H1 (cell line): Measurements from ENCODE around the gene ARID1B. TPM values are rescaled to one million over a fixed set of nuclear protein-coding genes. Genes with fewer than 3 reads are reported as not detected.

Source experiments
- CTCF ChIA-PET: fragments of 300-600 bp; sonication (Branson Sonifier 250); formaldehyde crosslinking; loops from one replicate; lab custom pipeline; 2021; ENCODE audit not compliant: partially characterized antibody; lab: Charles Lee
- POLR2A ChIA-PET: fragments of 300-600 bp; sonication (Branson Sonifier 250); formaldehyde crosslinking; loops from one replicate; lab custom pipeline; 2021; ENCODE audit warnings: inconsistent platforms; ENCODE audit not compliant: partially characterized antibody; lab: Charles Lee
- DNase-seq, 2 experiments: peaks; one replicate each; pipeline versions ENCODE4 v3.0.0 to v3.0.0-alpha.2; 2010 to 2022; ENCODE audit warnings: low spot score in 2 of 2, low read depth in 1 of 2, mixed read lengths in 1 of 2
- FAIRE-seq: peaks from 2 replicates; lab custom pipeline; 2011; peaks lifted over from hg19 to GRCh38; lab: Jason Lieb, UNC
- H2AFZ ChIP-seq: 2 replicates; pipeline ENCODE4 v1.8.1; 2012; ENCODE audit warnings: low read length, inconsistent platforms
- H2AK5ac ChIP-seq: 2 replicates; pipeline ENCODE4 v1.6.1; 2013; ENCODE audit warnings: low read depth, low read length
- H2BK120ac ChIP-seq: replicated peaks from 2 replicates; pipeline ENCODE3; 2013; ENCODE audit warnings: low read depth, low read length, inconsistent platforms
- H2BK12ac ChIP-seq: 2 replicates; pipeline ENCODE4 v1.6.1; 2013; ENCODE audit warnings: low read depth, low read length
- H2BK15ac ChIP-seq: 2 replicates; pipeline ENCODE4 v1.6.1; 2013; ENCODE audit warnings: low read length
- H2BK20ac ChIP-seq: 2 replicates; pipeline ENCODE4 v1.6.1; 2013; ENCODE audit warnings: low read length
- H2BK5ac ChIP-seq: 2 replicates; pipeline ENCODE4 v1.6.1; 2013; ENCODE audit warnings: low read depth, low read length
- H3K14ac ChIP-seq: 2 replicates; pipeline ENCODE4 v1.6.1; 2013; ENCODE audit warnings: inconsistent platforms; ENCODE audit not compliant: insufficient read length
- H3K18ac ChIP-seq: 2 replicates; pipeline ENCODE4 v1.6.1; 2013; ENCODE audit warnings: low read length; ENCODE audit errors: extremely low read depth
- H3K23ac ChIP-seq: 2 replicates; pipeline ENCODE4 v1.6.1; 2013; ENCODE audit warnings: inconsistent platforms; ENCODE audit not compliant: insufficient read length
- H3K23me2 ChIP-seq: 2 replicates; pipeline ENCODE4 v1.6.1; 2013; ENCODE audit warnings: low read depth, low read length
- H3K27ac ChIP-seq: 2 replicates; pipeline ENCODE4 v1.6.1; 2011; ENCODE audit warnings: low read depth, low read length, inconsistent platforms
- H3K27me3 ChIP-seq, 4 experiments: replicated peaks in 1 of 4; 1 replicate in 1 of 4; 2 replicates in 3 of 4; pipeline versions ENCODE4 v1.6.1 to v1.8.1; 2011 to 2013; ENCODE audit warnings: low read length in 3 of 4, mild to moderate bottlenecking in 3 of 4, inconsistent platforms in 2 of 4, mixed read lengths in 2 of 4, moderate library complexity in 1 of 4; ENCODE audit not compliant: control insufficient read depth in 3 of 4, insufficient read depth in 3 of 4; ENCODE audit errors: extremely low read depth in 1 of 4
- H3K36me3 ChIP-seq, 4 experiments: 2 replicates each; pipeline versions ENCODE4 v1.6.1 to v1.8.1; 2011 to 2013; ENCODE audit warnings: mild to moderate bottlenecking in 4 of 4, low read length in 3 of 4, moderate library complexity in 2 of 4, control low read depth in 1 of 4, inconsistent platforms in 1 of 4; ENCODE audit not compliant: insufficient read depth in 4 of 4, control insufficient read depth in 2 of 4
- H3K4ac ChIP-seq: replicated peaks from 2 replicates; pipeline ENCODE3; 2013; ENCODE audit warnings: low read length, low read depth, mixed read lengths, inconsistent platforms; ENCODE audit not compliant: insufficient read length
- H3K4me1 ChIP-seq, 4 experiments: replicated peaks in 1 of 4; 1 replicate in 1 of 4; 2 replicates in 3 of 4; pipeline versions ENCODE4 v1.6.1 to v1.8.1; 2011 to 2013; ENCODE audit warnings: low read length in 3 of 4, inconsistent platforms in 2 of 4, mixed read lengths in 1 of 4; ENCODE audit not compliant: insufficient read depth in 4 of 4, control insufficient read depth in 3 of 4
- H3K4me2 ChIP-seq, 2 experiments: 2 replicates each; pipeline versions ENCODE4 v1.6.1 to v1.8.1; 2011 to 2013; ENCODE audit warnings: low read depth in 2 of 2, low read length in 2 of 2, control low read depth in 1 of 2, inconsistent platforms in 1 of 2, mild to moderate bottlenecking in 1 of 2; ENCODE audit not compliant: insufficient read depth in 1 of 2
- H3K4me3 ChIP-seq, 4 experiments: fragments of 200-600, 300-600 bp in 1 of 4; sonication (generic), shearing (Covaris generic), sonication (Bioruptor Twin) in 1 of 4; 2 replicates each; pipeline versions ENCODE4 v1.5.1 to v1.8.1; 2011 to 2016; ENCODE audit warnings: low read length in 4 of 4, low read depth in 3 of 4, control low read depth in 2 of 4, inconsistent platforms in 2 of 4, mild to moderate bottlenecking in 2 of 4, mixed read lengths in 1 of 4, moderate library complexity in 1 of 4; ENCODE audit not compliant: insufficient read depth in 2 of 4; ENCODE audit errors: extremely low read depth in 1 of 4
- H3K56ac ChIP-seq: replicated peaks from 2 replicates; pipeline ENCODE3; 2013; ENCODE audit warnings: low read depth, mild to moderate bottlenecking, mixed read lengths, low read length, inconsistent platforms; ENCODE audit not compliant: insufficient read length
- H3K79me1 ChIP-seq: 2 replicates; pipeline ENCODE4 v1.6.1; 2013; ENCODE audit warnings: low read depth, low read length, control low read depth
- H3K79me2 ChIP-seq, 2 experiments: 2 replicates each; pipeline versions ENCODE4 v1.6.1 to v1.8.1; 2012 to 2013; ENCODE audit warnings: low read length in 2 of 2, mild to moderate bottlenecking in 2 of 2, inconsistent platforms in 1 of 2; ENCODE audit not compliant: insufficient read depth in 2 of 2, control insufficient read depth in 1 of 2
- H3K9ac ChIP-seq, 4 experiments: replicated peaks in 1 of 4; 1 replicate in 1 of 4; 2 replicates in 3 of 4; pipeline versions ENCODE4 v1.6.1 to v1.8.1; 2011 to 2013; ENCODE audit warnings: low read depth in 3 of 4, low read length in 3 of 4, control low read depth in 2 of 4, mild to moderate bottlenecking in 2 of 4, moderate library complexity in 2 of 4, inconsistent platforms in 1 of 4; ENCODE audit errors: extremely low read depth in 1 of 4
- H3K9me3 ChIP-seq, 2 experiments: 2 replicates each; pipeline versions ENCODE4 v1.6.1 to v1.8.1; 2012 to 2013; ENCODE audit warnings: mild to moderate bottlenecking in 2 of 2, moderate library complexity in 2 of 2, control low read depth in 1 of 2, inconsistent platforms in 1 of 2, low read depth in 1 of 2, low read length in 1 of 2, mixed read lengths in 1 of 2; ENCODE audit not compliant: insufficient read depth in 2 of 2
- H4K20me1 ChIP-seq, 2 experiments: replicated peaks in 1 of 2; 2 replicates each; pipeline versions ENCODE3 to v1.8.1; 2011 to 2013; ENCODE audit warnings: inconsistent platforms in 2 of 2, low read length in 2 of 2, mild to moderate bottlenecking in 1 of 2; ENCODE audit not compliant: insufficient read depth in 2 of 2, control insufficient read depth in 1 of 2
- H4K5ac ChIP-seq: 2 replicates; pipeline ENCODE4 v1.6.1; 2013; ENCODE audit warnings: low read length, low read depth, mixed read lengths, inconsistent platforms; ENCODE audit not compliant: insufficient read length
- H4K8ac ChIP-seq: 2 replicates; pipeline ENCODE4 v1.8.0; 2013; ENCODE audit warnings: mild to moderate bottlenecking, moderate library complexity, low read length, inconsistent platforms; ENCODE audit not compliant: insufficient read depth; ENCODE audit errors: extremely low read depth
- H4K91ac ChIP-seq: replicated peaks from 2 replicates; pipeline ENCODE3; 2013; ENCODE audit warnings: low read length, mixed read lengths, inconsistent platforms; ENCODE audit not compliant: insufficient read length
- ATF2 ChIP-seq: IDR thresholded peaks from 2 replicates; pipeline ENCODE4 v1.6.1; 2012; ENCODE audit warnings: low read length, inconsistent platforms
- ATF3 ChIP-seq: IDR thresholded peaks from 2 replicates; pipeline ENCODE4 v1.6.1; 2011; ENCODE audit warnings: low read depth, mild to moderate bottlenecking, low read length; ENCODE audit not compliant: insufficient read depth
- BACH1 ChIP-seq: IDR thresholded peaks from 2 replicates; pipeline ENCODE4 v1.6.1; 2012; ENCODE audit warnings: low read length, improper control_type of control experiment
- CEBPB ChIP-seq: IDR thresholded peaks from 2 replicates; pipeline ENCODE4 v1.6.1; 2012; ENCODE audit warnings: low read depth, low read length
- E2F6 ChIP-seq: IDR thresholded peaks from 2 replicates; pipeline ENCODE4 v1.6.1; 2012; ENCODE audit warnings: inconsistent platforms
- EGR1 ChIP-seq: IDR thresholded peaks from 2 replicates; pipeline ENCODE4 v1.6.1; 2011; ENCODE audit warnings: low read depth, low read length, borderline replicate concordance
- HDAC6 ChIP-seq: IDR thresholded peaks from one replicate; pipeline ENCODE4 v1.7.1; 2012; ENCODE audit warnings: low read depth, mild to moderate bottlenecking, inconsistent platforms, low read length, moderate library complexity
- RBBP5 ChIP-seq: IDR thresholded peaks from 2 replicates; pipeline ENCODE4 v1.7.1; 2012; ENCODE audit warnings: low read depth, mild to moderate bottlenecking, inconsistent platforms, low read length, moderate library complexity, borderline replicate concordance
- SP2 ChIP-seq: IDR thresholded peaks from 2 replicates; pipeline ENCODE4 v1.6.1; 2012; ENCODE audit warnings: mild to moderate bottlenecking, low read length, inconsistent platforms
- SP4 ChIP-seq: IDR thresholded peaks from 2 replicates; pipeline ENCODE4 v1.6.1; 2012; ENCODE audit warnings: low read length, inconsistent platforms
- TBP ChIP-seq: IDR thresholded peaks from 2 replicates; pipeline ENCODE4 v1.6.1; 2011; ENCODE audit warnings: low read depth, low read length, improper control_type of control experiment
- WGBS, 2 experiments: shearing (Covaris generic) in 1 of 2; methylation state at CpG; one replicate each; pipeline versions ENCODE4 v1.1.6 to v1.1.7; 2013 to 2015; ENCODE audit warnings: low lambda C conversion rate in 2 of 2, mixed read lengths in 2 of 2, inconsistent platforms in 1 of 2, low coverage in 1 of 2, missing lambda C conversion rate in 1 of 2; ENCODE audit not compliant: insufficient replicate concordance in 2 of 2, insufficient coverage in 1 of 2, insufficient read length in 1 of 2; ENCODE audit errors: extremely low coverage in 1 of 2, missing lambda C conversion rate in 1 of 2; 5-methylcytosine and 5-hydroxymethylcytosine counted together
- polyA plus RNA-seq, 7 experiments: library from polyadenylated mRNA; depleted of rRNA in 3 of 7; stranded (reverse) in 5 of 7; unstranded in 2 of 7; fragments of >200 nt in 5 of 7; fragments of 200-250 nt in 2 of 7; gene quantifications; 1 replicate in 5 of 7; 2 replicates in 1 of 7; 4 replicates in 1 of 7; pipeline versions ENCODE4 v1.2.1 to v1.2.3, GENCODE V29; 2011 to 2013; ENCODE audit warnings: missing spikeins in 2 of 7, mixed read lengths in 2 of 7
- total RNA-seq: library from RNA; stranded (reverse); fragmentation: NEBNext Ultra II Directional; extraction: Animal tissue kit (Norgen Biotek cat#: 25700); gene quantifications from 2 replicates; pipeline ENCODE4 v1.2.1, GENCODE V29; 2021

Gene ARID1B
- total and polyA plus RNA-seq, 2 of the 8 experiments (the other 6 are each of a cell fraction or from before 2014, with no cell fraction given): 24.3 to 70.3 TPM

- Histone ChIP-seq H3K4me3 (no peak overlapping the region), H4K5ac (no peak overlapping the region), H3K9ac (no peak overlapping the region), H2BK12ac (no peak overlapping the region), H3K9me3 (no peaks in the 10 kb centered on the region), H3K56ac (no peak overlapping the region), H3K4me2 (peak overlapping the region in 1 of 2 experiments; percentile 28; a peak in 1 of 4 replicates), H2AFZ (no peak overlapping the region), H3K27ac (no peak overlapping the region), H2BK120ac (no peak overlapping the region), H2AK5ac (no peak overlapping the region), H4K91ac (no peak overlapping the region), H4K20me1 (peaks cover 0 to 2% of the 10 kb centered on the region in 2 experiments), H2BK20ac (peak overlapping the region; percentile 52; the same call in 1 of the 2 replicates), H3K36me3 (no peaks in the 10 kb centered on the region), H3K4ac (no peak overlapping the region), H2BK15ac (no peak overlapping the region), H3K23me2 (no peaks in the 10 kb centered on the region), H3K23ac (no peak overlapping the region), H3K14ac (no peak overlapping the region), H3K18ac (no peak overlapping the region), H3K4me1 (peaks cover 0 to 21% (median 7%) of the 10 kb centered on the region in 4 experiments; a peak in 5 of 7 replicates), H4K8ac (no peak overlapping the region), H2BK5ac (no peak overlapping the region), H3K79me1 (no peaks in the 10 kb centered on the region), H3K27me3 (peaks cover 0 to 6% (median 2%) of the 10 kb centered on the region in 4 experiments; a peak in 2 of 7 replicates), H3K79me2 (no peaks in the 10 kb centered on the region)
- FAIRE-seq (no peak), DNase-seq (no peak)
- ChIA-PET POLR2A (no interaction called here), CTCF (interaction anchor here (0.6 to 2.5 kb wide), 13 partner anchors 8 to 90 kb away, joined by 3 to 9 read pairs (median 5); no protein-coding TSS in a partner anchor)
- WGBS, 2 experiments: 62% methylated on average over 8 of the region's 8 CpGs; no CpG with 5 or more reads in 1 of the 2 experiments
- TF ChIP-seq BACH1 (no peak), TBP (no peak), ATF2 (no peak), EGR1 (no peak), SP4 (no peak), CEBPB (no peak), HDAC6 (no peak), SP2 (no peak), RBBP5 (no peak), E2F6 (no peak), ATF3 (no peak)
These were observed 452.0 kb downstream of the ARID1B start for GRCh38 chr6:157229132-157229618.
